ENCODE measurements around the gene TRIM5.
A peak's percentile ranks its signal among the peaks of the same experiment; 100 is the strongest.
"Not testable (repeated sequence)": the region's sequence is repeated elsewhere in the genome, so short reads cannot be mapped to it uniquely, and the experiment has no call there.

TRIM5 gene

GRCh38 chr11:5698281-5698680, 13.4 kb upstream of the TRIM5 start:
- no peak for DNase-seq (ENCODE audit: low read depth, low spot score)
- in situ Hi-C loops (cut with HindIII; ENCODE audit: low sequenced_read_pairs), result no loop called here
- no peak overlapping the region for H3K4me3 ChIP-seq (ENCODE audit: low read depth, low read length)
- TF ChIP-seq CTCF (IDR thresholded peaks at IDR 0.05; ENCODE audit: low read depth, low read length), result no peak

GRCh38 chr11:5696210-5696609, 11.3 kb upstream of the TRIM5 start:
- H3K4me3 ChIP-seq (ENCODE audit: low read depth, low read length), result no peak overlapping the region
- no peak for DNase-seq (ENCODE audit: low read depth, low spot score)
- TF ChIP-seq CTCF (IDR thresholded peaks at IDR 0.05; ENCODE audit: low read depth, low read length), result no peak
- in situ Hi-C loops (cut with HindIII; ENCODE audit: low sequenced_read_pairs), result no loop called here

GRCh38 chr11:5695580-5695979, 10.7 kb upstream of the TRIM5 start:
- in situ Hi-C loops (cut with HindIII; ENCODE audit: low sequenced_read_pairs), result no loop called here
- H3K4me3 ChIP-seq (ENCODE audit: low read depth, low read length), result no peak overlapping the region
- no peak for DNase-seq (ENCODE audit: low read depth, low spot score)
- TF ChIP-seq CTCF (IDR thresholded peaks at IDR 0.05; ENCODE audit: low read depth, low read length), result no peak

GRCh38 chr11:5694642-5695041, 9.8 kb upstream of the TRIM5 start:
- no peak for TF ChIP-seq CTCF (IDR thresholded peaks at IDR 0.05; ENCODE audit: low read depth, low read length)
- no peak overlapping the region for H3K4me3 ChIP-seq (ENCODE audit: low read depth, low read length)
- in situ Hi-C loops (cut with HindIII; ENCODE audit: low sequenced_read_pairs), result no loop called here
- DNase-seq (ENCODE audit: low read depth, low spot score), result no peak

GRCh38 chr11:5691964-5692361, 7.1 kb upstream of the TRIM5 start:
- in situ Hi-C loops (cut with HindIII; ENCODE audit: low sequenced_read_pairs), result no loop called here
- no peak for TF ChIP-seq CTCF (IDR thresholded peaks at IDR 0.05; ENCODE audit: low read depth, low read length)
- DNase-seq (ENCODE audit: low read depth, low spot score), result no peak
- H3K4me3 ChIP-seq (ENCODE audit: low read depth, low read length), result no peak overlapping the region

GRCh38 chr11:5691238-5691963, 6.5 kb upstream of the TRIM5 start:
- H3K4me3 ChIP-seq (ENCODE audit: low read depth, low read length), result peak overlapping the region; percentile 44
- in situ Hi-C loops (cut with HindIII; ENCODE audit: low sequenced_read_pairs); DNase-seq (ENCODE audit: low read depth, low spot score): not testable (repeated sequence)

- TF ChIP-seq CTCF (IDR thresholded peaks at IDR 0.05; ENCODE audit: low read depth, low read length), result no peak
- in situ Hi-C loops (cut with HindIII; ENCODE audit: low sequenced_read_pairs), result no loop called here
- DNase-seq (ENCODE audit: low read depth, low spot score), result peak; percentile 29
- peak overlapping the region; percentile 44 for H3K4me3 ChIP-seq (ENCODE audit: low read depth, low read length)
Observed at GRCh38 chr11:5690736-5691135, 5.9 kb upstream of the TRIM5 start.

Measured in astrocyte of the spinal cord (primary cell).